ENCODE measurements around the gene HSPA14.
"Not testable (repeated sequence)": the region's sequence is repeated elsewhere in the genome, so short reads cannot be mapped to it uniquely, and the experiment has no call there.

HSPA14 gene

DNA sequence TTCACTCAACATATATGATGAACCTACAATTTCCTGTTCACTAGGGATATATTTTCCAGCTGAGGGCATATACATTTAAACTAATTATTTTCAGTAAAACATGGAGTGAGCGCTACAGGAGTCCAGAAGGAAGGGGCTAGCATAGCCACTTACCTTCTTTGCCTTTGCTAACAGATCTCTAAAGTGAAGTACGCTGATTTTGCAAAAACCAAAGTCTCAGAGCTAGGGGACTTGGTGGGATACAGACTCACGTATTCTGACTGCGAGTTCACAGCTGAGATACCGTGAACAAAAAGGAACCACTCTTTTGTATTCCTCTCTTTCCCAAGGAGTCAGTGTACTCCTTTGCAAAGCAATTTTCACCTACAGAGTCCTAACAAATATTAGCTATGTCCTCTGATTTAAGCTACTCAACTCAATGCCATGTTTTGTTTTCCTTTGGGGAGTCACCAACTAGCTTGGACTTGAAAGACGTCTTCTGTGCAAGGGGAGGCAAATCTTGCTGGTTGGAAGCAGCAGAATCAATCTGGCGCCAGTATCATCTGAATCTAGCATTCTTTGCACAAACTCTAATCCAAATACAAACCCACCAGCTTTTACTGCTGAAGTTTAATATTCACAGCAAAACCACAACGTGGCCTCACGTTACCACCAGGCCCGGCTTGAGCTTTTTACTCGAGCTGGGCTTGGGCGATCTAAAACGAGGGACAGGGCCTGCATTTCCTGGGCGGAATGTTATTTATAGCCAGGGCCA is 926 bp upstream of the HSPA14 start:
- DNase-seq: no peak

DNA sequence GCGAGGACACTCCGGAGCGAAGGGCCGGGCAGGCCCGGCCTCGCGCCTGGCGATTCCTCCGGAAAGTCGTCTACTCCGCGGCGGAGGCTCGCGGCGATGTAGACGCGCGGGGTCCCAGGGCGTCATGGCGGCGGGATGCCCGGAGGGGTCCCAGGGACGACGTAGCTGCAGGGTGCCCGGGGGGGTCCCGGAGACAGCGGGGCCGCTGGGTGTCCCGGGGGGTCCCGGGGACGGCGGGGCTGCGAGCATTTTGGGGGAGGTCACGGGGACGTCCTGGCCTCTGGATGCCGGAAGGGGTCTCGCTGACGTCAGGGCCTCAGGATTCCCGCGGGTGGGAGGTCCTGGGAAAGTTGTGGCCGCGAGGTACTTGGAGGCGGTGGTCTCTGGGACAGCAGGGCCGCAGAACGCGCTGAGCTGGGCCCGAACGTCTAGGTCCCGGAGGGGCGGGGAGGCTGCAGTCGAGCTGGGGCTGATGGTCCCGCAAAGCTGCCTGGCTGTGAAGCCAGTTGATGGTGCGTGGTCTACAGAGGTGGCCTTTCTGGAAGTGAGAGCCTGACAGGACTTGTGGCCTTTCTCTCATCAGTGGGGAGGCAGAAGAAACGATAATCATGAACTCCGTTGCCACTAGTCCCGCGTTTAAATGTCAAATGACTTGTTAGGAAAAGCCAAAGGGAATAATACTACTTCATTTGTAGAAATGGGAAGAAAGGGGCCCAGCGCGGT is 637 bp downstream of the HSPA14 start:
- DNase-seq: no peak

GRCh38 chr10:14839305-14839695 is 1.2 kb downstream of the HSPA14 start:
- no peak for DNase-seq

DNA sequence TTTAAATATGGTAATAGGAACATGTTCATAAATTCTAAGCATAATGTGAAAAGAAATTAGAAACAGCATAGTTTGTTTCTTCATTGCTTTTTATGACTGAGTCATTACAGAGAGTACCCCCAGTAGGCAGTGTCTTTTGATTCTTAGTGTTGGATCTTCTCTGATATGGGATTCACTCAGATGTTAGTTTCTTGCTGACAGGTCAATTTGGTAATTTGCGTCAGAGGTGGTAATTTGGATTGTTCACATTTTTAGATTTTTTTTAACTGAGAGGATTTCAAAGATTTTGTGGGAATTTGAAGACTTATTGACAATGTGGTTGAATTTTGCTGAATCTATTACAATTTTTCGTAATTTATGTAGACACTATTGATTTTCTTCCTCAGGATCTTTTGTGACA is 2.1 kb downstream of the HSPA14 start:
- DNase-seq: no peak

DNA sequence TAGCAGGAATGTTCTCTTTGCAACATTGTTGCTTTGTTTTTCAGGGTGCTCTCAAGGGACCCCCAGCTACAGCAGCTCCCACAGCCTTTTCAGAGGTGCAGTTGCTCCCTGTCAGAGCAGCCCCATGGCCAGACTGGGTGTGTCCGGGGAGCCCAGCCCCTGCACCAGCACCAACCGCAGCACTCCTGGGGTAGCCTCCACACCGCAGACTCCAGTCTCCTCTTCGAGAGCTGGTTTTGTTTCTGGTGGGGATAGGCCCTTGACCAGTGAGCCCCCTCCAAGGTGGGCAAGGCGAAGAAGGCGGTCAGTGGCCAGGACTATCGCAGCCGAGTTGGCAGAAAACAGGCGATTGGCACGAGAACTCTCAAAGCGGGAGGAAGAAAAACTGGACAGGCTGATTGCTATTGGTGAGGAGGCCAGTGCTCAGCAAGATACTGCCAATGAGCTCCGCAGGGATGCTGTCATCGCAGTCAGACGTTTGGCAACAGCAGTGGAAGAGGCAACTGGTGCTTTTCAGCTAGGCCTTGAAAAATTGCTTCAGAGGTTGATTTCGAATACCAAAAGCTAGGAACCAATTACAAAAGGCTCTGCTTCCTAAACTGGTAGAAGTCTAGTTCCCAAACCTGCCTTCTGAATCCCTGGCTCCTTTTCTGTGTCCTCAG is 5.4 kb downstream of the HSPA14 start:
- DNase-seq: no peak

DNA sequence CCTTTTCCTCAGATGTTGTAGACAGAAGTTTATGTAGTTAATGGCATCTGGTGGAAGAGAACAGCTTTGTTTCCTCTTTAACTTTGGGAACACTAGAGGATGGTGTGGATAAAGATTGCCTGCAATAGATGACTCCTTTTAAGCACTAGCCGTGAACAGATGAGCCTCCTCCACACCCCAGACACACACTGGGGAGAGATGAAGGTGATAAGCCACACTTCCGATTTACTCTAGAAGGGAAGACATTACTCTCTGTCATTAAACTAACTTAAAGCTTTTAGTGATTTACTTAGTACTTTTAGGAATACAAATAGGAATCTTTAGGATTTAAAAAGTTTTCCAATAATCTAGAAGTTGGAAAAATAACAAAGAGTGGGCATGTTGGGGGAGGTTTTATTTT is 6.8 kb downstream of the HSPA14 start:
- no peak for DNase-seq

DNA sequence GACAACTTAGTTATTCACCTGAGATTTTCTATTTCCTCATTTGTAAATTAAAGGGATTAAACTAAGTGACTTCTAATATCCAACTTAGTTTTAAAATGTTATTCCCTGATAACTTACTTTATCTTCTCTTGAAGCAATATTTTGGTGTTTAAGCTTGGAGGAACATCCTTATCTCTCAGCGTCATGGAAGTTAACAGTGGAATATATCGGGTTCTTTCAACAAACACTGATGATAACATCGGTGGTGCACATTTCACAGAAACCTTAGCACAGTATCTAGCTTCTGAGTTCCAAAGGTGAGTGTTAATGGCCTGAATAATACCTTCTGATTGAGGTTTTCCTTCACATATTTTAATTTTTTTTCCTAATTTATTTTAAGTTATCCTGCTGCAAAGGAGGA is 14.1 kb downstream of the HSPA14 start:
- no peak for DNase-seq

DNA sequence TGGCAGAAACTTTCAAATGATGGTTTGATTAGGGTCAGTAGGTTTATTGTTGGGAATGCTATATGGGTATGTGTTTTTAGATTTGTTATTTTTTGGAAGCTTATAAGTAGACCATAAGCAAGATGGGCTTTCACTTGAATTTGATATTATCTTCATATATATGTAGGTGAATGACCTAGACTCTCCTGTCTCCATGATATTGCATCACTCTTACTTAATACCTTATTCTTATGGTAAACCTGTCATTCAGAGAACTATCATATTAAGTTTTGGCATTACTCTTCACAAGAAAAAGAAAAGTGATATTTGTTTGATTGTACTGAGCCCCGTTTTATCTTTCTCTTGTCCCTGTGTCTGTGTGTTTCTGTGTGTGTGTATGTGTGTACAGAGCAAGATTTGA is 17.3 kb downstream of the HSPA14 start:
- no peak for DNase-seq

- no peak for DNase-seq
These were observed 20.3 kb downstream of the HSPA14 start for GRCh38 chr10:14858338-14858960.

DNA sequence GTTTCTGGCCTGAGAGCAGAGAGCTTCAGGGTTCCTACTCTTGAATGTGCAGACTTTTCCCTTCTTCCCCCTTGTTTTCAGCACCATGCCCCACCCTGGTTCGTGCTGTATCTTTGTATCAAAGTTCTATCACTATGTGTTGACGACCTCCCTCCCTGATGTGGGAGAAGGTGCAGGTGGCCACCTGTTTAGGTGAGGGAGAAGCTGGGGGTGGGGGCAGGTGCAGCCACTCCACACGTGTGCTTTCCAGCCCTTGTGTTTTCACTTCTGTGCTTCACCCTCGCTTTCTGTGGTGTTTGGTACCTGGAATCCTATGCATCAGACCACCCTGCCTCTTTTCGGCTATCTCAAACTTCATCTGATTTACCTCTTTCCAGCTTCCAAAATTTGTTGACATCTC is 20.9 kb downstream of the HSPA14 start:
- no peak for DNase-seq

DNA sequence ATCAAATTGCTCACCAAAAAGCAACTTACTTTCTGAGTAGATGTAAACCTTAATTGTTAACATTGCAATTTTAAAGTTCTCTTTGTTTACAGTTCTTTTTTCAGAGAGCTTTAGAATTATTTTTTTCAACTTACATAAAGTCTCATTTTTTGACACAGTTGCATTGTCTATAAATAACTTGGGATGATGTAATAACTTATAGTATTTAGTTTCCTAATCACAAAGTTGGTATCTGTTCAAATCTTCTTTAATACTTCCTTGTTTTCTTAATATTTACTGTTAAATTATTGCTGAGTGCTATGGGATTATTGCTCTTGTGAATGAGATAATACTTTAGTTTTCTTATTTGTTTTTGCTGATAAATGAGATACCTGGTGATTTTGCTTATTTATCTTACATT is 21.7 kb downstream of the HSPA14 start:
- DNase-seq: no peak

DNA sequence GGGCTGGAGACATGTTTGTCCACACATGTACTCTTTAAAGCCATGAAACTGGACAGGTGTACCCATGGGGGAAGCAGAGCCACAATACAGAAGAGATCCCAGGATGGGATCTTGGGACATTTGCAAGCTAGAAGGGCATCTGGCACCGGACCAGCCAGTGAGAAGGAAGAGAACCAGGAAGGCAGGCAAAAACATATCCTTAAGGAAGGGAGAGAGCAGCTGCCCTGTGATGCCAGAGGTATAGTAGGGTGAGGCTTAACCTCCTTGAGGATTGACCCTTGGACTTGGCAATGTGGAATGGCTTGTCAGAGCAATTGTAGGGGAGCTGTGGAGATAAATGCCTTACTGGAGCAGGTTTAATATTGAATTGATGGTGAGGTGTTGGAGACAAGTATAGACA is 22.7 kb downstream of the HSPA14 start:
- DNase-seq: no peak

- not testable (repeated sequence) for DNase-seq
These were observed 26.4 kb downstream of the HSPA14 start for GRCh38 chr10:14864466-14864865.

- not testable (repeated sequence) for DNase-seq
These were observed 26.8 kb downstream of the HSPA14 start for GRCh38 chr10:14864871-14865270.

- DNase-seq: no peak
These were observed 35.1 kb downstream of the HSPA14 start for GRCh38 chr10:14873090-14873760.

DNA sequence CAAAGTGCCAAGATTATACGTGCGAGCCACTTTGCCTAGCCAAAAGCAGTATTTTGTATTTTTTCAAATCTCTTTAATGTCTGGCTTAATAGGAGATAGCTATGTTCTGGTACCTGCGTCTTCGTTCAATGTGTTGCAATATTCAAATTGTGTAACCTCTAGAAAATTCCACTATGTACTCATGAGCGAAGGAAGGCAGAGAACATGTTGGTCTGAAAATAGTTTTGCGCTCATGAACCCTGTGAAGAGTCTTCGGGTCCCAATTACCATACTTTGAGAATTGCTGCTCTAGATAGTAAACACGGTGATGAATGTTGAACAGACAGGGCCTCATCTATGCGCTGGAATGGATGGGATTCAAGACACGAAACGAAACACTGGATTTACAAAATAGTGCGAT is 37.8 kb downstream of the HSPA14 start:
- no peak for DNase-seq

GRCh38 chr10:14876764-14877163 is 38.7 kb downstream of the HSPA14 start:
- no peak for DNase-seq

DNA sequence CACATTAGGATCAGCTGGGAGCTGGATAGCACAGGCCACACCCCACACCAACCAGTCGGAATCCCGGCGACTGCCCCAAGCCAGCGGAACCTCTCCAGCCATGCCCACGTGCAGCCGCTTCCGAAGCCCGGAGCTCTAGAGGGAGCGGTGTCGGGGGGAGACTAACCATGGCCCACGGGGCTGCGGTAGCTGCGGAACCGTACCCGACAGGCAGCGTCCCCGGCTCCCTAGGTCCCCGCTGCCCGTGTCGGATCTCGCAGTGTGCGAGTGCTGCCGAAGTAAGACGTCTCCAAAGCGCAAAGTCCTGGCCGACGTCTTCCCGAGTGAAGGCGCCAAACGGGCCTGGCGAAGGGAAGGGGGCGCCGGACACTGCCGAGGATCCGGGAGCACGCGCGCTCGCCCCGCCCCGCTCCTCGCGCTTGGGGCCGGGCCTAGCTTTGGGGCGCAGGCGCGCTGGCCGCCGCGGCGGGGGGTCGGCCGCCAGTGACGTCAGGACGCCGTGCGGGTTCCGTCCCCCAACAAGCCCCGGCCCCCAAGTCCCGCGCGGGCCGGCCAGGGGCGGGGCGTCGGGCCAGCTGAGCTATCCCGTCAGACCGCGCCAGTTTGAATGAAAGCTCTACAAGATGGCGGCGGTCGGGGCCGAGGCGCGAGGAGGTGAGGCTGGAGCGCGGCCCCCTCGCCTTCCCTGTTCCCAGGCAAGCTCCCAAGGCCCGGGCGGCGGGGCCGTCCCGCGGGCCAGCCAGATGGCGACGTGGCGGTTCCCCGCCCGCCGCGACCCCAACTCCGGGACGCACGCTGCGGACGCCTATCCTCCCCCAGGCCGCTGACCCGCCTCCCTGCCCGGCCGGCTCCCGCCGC is 40.4 kb downstream of the HSPA14 start, which contains the start of gene SUV39H2:
SUV39H2 (plus strand) TSS at position 601 of the 858 bp plus-strand sequence; CDS start at position 624, 23 bp downstream.
- peak; percentile 90 for DNase-seq

GRCh38 chr10:14879124-14879927 is 41.2 kb downstream of the HSPA14 start:
- DNase-seq: peak; percentile 6

DNA sequence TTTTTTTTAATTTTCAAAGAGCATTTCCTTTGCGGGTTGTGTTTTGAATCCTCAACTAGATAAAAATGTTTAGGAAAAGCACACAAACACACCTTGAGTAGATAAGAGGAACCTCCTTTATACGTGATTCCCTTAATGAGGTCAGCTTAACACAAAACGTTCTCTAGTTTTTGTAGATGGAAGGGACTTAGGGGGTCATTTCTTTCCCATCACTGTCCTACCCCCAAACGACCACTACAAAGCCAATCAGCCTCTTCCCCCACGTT is 41.8 kb downstream of the HSPA14 start:
- DNase-seq: no peak

GRCh38 chr10:14880229-14880628 is 42.1 kb downstream of the HSPA14 start:
- DNase-seq: no peak

All from activated effector memory CD4-positive, alpha-beta T cell treated with Interleukin-2 at 50 U/mL for 16 hours (primary cell).